Activated CD4-positive, CD25-positive, alpha-beta regulatory T cell (primary cell): ENCODE data around the gene CASP5.
"Not testable (repeated sequence)": the region's sequence is repeated elsewhere in the genome, so short reads cannot be mapped to it uniquely, and the experiment has no call there.

Source experiments
- DNase-seq, 4 experiments: peaks; one replicate each; lab custom pipeline; 2025; lab: John Stamatoyannopoulos, UW

CASP5 gene

DNA sequence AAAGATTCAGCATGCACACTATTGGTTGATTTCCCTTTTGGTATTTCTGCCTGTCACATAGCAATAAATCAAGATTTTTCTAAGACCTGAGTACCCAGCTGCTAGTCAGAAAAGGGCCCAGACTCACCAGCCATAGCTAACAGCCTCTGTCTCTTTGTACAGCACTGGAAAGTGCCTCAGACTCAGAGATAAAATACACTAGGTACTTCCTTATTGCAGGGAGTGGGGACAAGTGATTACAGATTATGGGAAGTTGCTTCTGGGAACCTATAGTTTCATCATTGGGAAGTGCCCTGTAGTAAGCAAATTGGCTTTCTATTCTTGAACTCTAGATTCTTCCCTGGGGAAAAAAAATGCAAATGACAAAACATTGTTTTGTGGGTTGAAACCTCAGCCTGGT is at the start of gene CASP5:
CASP5 (minus strand) TSS at position 166 of the 400 bp plus-strand sequence; CDS start at position 134, 32 bp downstream.
- DNase-seq: no peak

DNA sequence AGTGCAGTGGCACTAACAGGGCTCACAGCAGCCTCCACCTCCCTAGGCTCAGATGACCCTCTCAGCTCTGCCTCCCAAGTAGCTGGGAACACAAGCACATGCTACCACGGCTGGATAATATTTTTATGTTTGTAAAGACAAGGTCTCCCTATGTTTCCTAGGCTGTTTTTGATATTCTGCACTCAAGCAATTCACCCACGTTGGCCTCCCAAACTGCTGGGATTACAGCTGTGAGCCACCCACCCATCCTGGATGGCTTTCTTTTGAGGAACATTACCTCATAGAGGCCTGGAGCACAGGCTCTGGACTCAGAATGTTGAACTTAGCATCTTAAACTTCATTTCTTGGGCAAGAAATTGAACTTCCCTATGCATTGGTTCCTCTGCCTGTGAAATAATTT is 49.1 kb upstream of the CASP5 start:
- not testable (repeated sequence) for DNase-seq

DNA sequence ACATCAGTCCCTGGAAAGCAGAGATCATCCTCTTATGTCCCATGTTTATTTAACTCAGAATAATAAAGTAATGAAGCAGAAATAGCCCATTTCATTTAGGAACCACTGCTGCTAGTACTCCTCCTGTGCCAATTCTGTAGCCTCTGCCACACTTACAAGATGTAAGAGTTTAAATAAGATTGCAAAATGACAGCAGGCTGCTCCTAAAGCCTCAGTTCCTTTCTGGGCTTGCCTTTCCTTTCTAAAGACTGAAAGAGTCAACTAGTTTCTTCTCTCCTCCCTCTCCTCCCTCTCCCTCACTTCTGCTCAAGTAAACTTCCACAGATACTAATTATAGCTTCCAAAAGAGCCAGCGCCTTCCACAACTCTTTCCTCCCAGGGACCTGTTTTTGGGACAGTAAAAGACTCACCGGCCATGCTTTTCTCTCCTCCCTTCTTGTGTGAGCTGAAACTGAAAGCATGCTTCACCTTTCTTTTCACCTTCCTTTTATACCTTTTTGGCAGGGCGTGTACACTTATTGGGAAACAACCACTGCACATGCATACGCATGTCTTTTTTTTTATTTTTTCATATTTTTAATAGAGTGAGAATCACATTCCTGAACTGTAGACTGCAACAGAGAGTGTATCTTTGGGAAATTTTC is 48.2 kb upstream of the CASP5 start:
- no peak for DNase-seq

DNA sequence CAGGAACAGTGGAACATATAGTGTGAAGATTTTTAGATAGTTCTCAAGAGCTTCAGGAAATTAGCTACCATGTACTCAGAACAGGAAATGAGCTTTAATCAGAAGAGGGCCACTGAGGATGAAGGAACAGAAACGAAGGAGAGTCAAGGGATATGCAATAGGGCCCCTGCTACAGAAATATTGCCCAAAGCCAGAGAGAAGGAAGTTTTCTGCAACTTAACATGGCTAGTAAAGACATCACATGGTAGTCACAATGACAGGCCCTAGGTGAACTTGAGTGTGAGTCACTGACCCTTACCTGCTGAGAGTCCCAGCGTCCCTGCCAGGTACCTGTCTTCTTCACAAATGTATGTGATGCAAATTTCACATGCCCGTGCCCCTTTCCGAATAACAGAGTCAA is 47.3 kb upstream of the CASP5 start:
- no peak for DNase-seq

DNA sequence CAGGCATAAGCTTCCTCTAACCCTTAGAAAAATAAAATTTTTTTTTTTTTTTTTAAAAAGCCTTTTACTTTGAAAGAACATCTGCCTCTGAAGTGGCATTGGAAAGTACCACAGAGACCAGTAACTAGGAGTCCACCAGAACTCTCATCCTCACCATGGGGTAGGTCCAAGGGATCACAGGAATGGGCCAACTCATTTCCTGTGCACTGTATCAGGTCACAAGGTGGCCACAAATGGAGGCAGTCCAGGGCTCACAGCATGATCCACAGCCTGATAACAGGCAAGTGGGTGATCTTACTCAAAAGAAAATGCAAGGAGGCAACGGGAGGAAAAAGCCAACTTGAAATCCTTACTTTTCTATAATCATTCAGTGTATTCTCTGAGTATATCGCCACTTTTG is 46.8 kb upstream of the CASP5 start:
- not testable (repeated sequence) for DNase-seq

DNA sequence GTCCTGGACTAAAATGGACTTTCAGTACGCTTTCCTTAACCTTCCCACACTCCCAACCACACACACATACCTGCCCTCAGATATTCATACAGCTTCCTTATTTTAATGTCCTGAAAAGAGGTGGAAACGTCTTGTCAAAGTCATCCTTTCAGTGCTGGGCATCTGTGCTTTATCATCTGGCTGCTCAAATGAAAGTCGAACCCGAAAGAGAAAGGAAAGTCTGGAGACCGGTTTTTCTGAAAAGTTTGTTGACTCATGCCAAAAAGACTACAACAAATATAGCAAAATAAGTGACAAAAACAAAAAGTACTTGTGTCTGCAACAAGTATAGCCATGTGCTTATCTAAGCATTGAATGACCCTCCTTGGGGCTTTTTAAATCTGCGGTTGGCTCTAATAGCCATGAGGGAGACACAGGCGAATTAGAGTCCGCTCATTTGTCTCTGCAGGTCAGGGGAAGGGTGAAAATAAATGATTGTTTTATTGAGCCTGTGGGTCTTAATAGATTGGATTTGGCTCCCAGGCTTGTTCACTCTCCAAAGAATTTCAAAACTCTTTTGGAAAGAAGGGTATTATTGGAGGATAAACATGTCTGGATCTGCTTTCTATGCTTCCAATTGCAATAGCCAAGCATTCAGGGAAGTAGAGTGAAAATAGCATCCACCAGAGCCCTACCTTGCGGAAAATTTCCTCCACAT is 40.4 kb upstream of the CASP5 start:
- DNase-seq: not testable (repeated sequence)

DNA sequence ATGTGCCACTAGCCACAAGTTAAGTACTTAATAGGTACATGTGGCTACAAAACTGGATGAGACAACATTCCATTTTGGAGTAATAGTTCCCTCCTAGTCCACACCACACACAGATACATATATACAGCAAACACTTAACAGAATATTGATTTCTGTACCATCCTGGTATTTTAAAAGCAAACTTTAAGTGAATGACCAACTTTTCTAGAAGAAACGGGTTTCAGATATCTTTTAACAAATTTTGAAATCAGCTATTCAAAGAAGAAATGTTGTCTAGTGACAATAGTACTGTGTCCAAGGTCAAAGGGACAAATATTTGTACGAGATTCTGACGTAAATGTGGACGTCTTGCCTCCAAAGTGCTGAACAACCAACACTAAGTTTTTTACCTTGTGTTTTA is 34.5 kb upstream of the CASP5 start:
- no peak for DNase-seq

DNA sequence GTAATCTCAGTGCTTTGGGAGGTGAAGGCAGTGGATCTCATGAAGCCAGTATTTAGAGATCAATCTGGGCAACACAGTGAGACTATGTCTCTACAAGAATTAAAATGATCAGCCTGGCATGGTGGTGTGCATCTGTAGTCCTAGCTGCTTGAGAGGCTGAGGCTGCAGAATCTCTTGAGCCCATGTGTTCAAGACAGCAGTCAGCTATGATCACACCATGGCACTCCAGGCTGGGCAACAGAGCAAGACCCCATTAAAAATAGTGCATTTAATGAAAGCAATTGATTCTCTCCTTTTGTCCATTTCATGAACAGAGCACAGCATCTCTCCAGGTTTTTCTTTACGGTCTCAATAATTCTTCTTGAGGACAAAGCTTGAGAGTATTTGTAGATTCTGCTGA is 33.5 kb upstream of the CASP5 start:
- no peak for DNase-seq

DNA sequence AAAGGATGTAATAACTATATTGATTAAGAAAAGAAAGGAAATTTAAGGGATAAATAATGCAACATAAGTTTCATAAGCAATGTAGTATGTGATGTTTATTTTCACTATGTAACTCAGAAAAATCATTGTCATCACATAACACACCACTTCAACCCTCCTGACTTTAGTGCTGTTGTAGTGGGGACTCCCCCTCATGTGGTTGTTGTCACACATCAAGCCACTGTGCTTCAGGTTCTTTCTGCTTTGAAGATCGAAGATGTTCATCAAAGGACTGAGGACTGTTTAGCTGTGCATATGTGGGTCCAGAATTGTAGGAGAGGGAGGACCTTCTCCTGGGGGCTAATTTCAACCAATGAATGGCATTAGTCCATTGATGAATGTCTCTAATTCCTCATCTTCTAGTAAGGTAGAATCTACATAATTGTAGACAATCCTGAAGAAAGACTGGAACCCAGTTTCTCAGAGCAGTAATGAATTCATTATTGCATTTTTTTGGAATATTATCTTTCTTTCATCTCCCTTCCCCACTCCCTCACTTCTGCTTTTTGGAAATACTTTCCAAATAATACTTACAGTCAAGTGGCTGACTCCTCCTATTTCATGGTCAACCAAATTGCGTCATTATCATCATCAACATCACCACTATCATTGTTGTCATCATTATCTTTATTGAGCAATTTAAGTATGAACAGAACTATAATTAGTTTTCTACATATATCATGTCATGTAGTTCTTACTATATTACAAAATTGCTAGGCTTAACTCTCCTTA is 31.9 kb upstream of the CASP5 start:
- no peak for DNase-seq

DNA sequence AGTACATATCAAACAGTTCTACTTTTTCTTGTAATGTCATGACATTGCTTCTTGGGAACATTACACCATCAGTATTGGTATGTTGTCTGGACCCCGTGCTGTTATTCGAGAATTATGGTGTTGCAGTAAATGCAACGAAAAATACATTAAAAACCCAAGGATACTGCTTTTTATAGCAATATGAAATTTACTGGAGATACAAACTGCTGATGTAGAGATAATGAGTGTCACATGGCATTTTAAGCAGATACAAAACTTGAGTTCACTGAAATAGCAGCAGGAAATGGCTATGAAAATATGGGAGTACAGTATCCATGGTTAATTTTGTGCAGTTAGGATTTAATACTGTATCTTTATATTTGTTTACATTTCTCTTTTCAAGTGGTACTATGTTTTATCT is 29.5 kb upstream of the CASP5 start:
- DNase-seq: no peak

DNA sequence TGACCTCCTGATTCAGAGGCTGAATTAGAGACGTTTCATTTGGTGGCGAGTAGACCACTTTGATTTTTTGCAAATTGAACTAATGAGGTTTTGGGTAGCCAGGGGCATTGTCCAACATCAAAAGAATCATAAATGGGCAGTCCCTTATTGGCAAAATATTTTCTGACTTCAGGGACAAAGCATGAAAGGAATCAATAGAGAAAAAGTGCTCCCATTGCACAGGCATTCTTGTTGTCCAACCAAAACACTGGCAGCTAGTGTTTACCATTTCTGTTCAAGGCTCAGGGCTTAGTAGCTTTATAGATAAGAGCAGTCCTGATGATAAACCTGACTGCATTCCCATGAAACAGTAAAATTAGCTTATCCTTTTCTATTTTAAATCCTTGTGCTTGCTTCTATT is 28.6 kb upstream of the CASP5 start:
- DNase-seq: no peak

DNA sequence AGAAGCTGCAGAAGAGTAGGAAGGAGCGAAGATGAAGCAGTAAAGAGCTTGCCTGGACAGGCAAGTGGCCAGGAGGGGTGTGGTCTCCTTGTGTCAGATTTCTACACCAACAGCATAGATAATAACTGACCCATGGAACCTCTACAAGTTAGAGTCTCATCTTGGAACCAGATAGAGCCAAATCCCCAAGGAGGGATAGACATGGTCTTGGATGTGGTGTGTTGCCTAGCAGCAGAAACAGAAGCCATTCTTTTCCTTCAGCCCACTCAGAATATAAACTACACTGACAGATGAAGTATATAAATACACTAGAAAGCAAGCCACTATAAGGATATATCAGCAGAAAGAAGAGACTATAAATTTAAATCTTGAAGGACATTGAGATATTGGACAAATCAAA is 26.5 kb upstream of the CASP5 start:
- no peak for DNase-seq

DNA sequence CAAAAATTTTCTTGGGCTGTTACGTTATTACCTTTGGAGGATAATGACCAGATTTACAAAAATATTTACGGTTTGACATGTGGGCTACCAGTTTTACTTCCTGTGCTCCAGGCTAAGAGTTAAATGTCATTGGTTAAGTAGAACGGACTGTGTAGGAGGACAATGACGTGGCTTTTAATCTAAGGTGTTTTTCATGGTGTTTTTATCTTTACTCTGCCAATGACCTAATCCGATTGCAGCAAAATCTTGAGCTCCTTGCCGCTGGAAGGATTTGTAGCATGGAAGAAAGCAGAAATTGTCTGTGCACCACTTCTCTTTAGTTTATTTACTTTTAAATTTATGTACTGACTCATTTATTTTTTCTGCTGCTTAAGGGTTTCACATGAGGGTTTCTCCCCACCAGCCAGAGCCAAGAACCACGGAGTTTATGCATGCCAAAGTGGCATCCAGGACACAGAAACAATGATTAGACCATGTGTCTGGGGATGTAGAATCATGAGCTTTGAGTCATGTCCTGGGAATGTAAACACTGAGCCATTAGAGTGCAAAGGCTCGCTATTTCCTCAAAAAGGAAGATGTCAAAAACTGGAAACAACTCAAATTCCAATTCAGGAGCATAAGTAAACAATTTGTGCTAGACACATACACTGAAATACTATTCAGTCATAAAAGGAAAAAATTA is 24.1 kb upstream of the CASP5 start:
- DNase-seq: no peak

DNA sequence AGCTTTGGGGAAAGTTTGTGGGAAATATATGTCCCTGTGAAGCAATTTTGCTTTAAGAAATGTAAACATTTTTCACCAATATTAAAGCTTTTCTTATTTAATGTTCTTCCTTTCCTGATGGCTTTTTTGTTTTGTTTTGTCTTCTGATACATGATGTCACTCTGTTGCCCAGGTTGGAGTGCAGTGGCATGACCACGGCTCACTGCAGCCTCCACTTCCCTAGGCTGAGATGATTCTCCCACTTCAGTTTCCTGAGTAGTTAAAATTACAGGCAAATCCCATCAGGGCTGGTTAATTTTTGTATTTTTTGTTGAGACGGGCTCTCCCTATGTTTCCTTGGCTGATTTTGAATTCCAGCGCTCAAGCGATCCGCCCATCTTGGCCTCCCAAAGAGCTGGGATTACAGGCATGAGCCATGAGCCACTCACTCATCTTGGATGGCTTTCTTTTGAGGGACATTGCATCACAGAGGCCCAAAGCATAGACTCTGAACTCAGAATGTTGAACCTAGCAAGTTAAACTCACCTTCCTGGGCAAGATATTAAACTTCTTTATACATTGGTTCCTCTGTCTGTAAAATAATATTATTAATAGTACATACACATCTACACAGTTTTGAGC is 22.8 kb upstream of the CASP5 start:
- no peak for DNase-seq

DNA sequence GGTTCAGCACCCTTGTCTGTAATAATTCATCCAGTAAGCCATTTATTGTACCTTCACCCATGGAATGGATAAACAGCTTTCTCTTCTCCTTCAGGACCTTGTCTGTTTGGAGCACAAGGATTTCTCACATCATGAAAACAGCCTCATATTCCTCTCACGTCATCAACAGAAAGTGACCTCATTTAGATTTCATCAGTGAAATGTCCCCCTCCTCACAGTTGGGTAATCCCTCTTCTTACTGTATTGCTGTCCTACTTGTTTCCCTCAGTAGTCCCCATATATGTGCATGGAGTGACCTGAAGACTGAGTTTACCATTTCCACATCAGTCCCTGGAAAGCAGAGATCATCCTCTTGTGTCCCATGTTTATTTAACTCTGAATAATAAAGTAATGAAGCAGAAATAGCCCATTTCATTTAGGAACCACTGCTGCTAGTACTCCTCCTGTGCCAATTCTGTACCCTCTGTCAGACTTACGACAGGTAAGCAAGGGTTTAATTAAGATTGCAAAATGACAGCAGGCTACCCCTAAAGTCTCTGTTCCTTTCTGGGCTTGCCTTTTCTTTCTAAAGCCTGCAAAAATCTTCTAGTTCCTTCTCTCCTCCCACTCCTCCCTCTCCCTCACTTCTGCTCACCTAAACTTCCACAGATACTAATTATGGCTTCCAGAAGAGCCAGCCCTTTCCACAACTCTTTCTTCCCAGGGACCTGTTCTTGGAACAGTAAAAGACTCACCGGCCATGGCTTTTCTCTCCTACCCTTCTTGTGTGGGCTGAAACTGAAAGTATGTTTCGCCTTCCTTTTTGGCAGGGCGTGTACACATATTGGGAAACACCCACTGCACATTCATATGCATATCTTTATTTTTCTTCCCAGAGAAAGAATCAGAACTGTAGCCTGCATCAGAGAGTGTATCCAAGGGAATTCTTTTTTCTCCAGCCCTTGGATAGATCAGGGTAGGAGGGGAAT is 21.9 kb upstream of the CASP5 start, which contains the start of gene CARD16:
CARD16 (minus strand) TSS at position 779 of the 968 bp plus-strand sequence; CDS start at position 741, 38 bp downstream.
- DNase-seq: not testable (repeated sequence)

DNA sequence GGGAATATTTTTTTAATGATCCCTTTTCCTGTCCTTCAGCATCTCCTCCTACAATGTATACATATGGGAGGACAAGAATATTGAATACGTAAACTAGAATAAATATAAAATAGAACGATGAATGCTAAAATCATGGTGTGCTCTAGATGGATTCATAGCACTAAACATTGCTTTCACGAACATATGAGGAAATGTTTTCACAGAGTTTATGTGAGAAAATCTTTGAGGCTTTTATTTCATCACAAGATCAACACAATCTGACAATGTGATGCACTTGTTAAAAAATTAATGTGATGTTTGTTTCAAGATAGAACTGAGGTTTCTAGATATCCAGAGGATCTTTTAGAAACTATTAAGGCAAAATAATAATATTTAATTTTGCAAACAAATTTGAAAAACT is 19.2 kb upstream of the CASP5 start:
- DNase-seq: no peak

DNA sequence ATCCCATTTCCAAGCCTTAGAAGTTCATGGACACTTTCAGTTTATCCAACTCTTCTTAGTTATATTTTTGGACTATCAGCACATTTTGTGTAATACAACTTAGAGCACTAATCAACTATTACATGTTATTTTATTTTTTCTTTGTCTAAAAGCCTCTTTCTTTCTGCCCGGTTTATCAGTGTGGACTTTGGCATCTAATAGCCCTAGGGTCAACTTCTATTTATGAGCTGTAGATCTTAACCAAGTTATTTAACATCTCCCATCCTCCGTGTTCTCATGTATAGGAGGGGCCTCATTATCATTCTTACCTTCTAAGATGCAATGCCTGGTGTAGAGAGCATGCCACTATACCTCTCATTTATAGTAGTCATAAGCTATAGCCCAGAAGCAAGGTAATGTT is 17.7 kb upstream of the CASP5 start:
- DNase-seq: no peak

DNA sequence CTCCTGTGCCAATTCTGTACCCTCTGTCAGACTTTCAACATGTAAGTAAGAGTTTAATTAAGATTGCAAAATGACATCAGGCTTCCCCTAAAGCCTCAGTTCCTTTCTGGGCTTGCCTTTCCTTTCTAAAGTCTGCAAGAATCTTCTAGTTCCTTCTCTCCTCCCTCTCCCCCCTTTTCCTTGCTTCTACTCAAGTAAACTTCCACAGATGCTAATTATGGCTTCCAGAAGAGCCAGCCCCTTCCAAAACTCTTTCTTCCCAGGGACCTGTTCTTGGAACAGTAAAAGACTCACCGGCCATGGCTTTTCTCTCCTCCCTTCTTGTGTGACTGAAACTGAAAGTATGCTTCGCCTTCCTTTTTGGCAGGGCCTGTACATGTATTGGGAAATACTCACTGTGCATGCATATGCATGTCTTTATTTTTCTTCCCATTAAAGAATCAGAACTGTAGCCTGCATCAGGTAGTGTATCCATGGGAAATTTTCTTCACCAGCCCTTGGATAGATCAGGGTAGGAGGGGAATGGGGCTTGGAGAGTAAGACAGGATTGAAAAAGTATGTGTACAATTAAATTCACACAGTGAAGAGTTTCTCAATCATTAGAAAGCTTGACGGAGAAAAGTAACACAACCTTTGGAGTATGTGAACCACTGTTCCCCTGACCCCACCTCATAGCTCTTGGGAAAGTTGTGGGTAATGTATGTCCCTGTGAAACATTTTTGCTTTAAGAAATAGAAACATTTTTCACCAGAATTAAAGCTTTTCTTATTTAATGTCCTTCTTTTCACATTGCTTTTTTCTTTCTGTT is 12.0 kb upstream of the CASP5 start, which contains the start of gene CASP1:
CASP1 (minus strand) TSS at position 332 of the 808 bp plus-strand sequence; CDS start at position 301, 31 bp downstream.
- DNase-seq: no peak

DNA sequence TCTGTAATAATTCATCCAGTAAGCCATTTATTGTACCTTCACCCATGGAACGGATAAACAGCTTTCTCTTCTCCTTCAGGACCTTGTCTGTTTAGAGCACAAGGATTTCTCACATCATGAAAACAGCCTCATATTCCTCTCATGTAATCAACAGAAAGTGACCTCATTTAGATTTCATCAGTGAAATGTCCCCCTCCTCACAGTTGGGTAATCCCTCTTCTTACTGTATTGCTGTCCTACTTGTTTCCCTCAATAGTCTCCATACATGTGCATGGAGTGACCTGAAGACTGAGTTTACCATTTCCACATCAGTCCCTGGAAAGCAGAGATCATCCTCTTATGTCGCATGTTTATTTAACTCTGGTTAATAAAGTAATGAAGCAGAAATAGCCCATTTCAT is 11.4 kb upstream of the CASP5 start:
- DNase-seq: not testable (repeated sequence)

DNA sequence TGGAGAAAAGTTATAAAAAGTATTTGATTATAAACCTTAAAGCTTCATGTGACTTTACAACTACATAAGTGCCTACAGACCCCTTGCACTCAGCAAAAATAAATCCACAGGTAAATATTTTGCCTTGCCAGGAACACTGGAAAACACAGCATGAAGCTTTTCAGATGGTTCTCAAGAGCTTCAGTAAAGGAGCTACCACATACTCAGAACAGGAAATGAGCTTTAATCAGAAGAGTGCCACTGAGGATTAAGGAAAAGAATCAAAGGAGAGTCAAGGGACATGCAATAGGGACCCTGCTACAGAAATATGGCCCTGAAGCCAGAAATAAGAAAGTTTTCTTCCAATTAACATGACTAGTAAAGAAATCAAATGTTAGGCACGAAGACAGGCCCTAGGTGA is 10.8 kb upstream of the CASP5 start:
- no peak for DNase-seq
